ENCODE results near the gene ILK. TPM values are rescaled to one million over a fixed set of nuclear protein-coding genes. Genes with fewer than 3 reads are reported as not detected.

The ILK gene
- total RNA-seq, 1 experiment from 2014 or later = 117 TPM

- no TSS peak for BruUV-seq (replicated peaks)
- H3K4me3 Mint-ChIP-seq (ENCODE audit: unreplicated experiment) = no peak overlapping the region
- Histone ChIP-seq H3K4me1 (no peaks in the 10 kb centered on the region), H3K9me3 (no peaks in the 10 kb centered on the region), H3K27me3 (replicated peaks; ENCODE audit: control insufficient read depth, insufficient read depth, low read length) (no peaks in the 10 kb centered on the region), H3K4me3 (ENCODE audit: low read depth, low read length) (no peak overlapping the region), H3K36me3 (ENCODE audit: control insufficient read depth, insufficient read depth, low read length) (no peaks in the 10 kb centered on the region)
- H3K36me3 Mint-ChIP-seq (ENCODE audit: insufficient read depth, unreplicated experiment) = no peaks in the 10 kb centered on the region
- no peak for TF ChIP-seq CTCF (IDR thresholded peaks at IDR 0.05; ENCODE audit: insufficient read depth in 1 of 2, low read depth in 1 of 2, low read length in 1 of 2, severe bottlenecking in 1 of 2, unreplicated experiment in 1 of 2)
- no peak for DNase-seq
- intact Hi-C loops (cut with micrococcal nuclease; ENCODE audit: unreplicated experiment) = no loop called here
- no peaks in the 10 kb centered on the region for H3K9me3 Mint-ChIP-seq (ENCODE audit: unreplicated experiment)
- CTCF ChIA-PET = no interaction called here
- H3K27ac Mint-ChIP-seq (ENCODE audit: unreplicated experiment) = no peak overlapping the region
- H3K27me3 Mint-ChIP-seq (ENCODE audit: insufficient read depth, unreplicated experiment) = no peaks in the 10 kb centered on the region
- POLR2A ChIA-PET = no interaction called here
- no peaks in the 10 kb centered on the region for H3K4me1 Mint-ChIP-seq (ENCODE audit: low read depth, unreplicated experiment)
Observed at GRCh38 chr11:6559369-6559768, 44.2 kb upstream of the ILK start.

GRCh38 chr11:6561288-6561687 lies 42.3 kb upstream of the ILK start:
- CTCF ChIA-PET = interaction anchor here (1.0 kb wide), 1 partner anchor 31 kb away, joined by 3 read pairs; no protein-coding TSS in a partner anchor
- no peak overlapping the region for H3K4me3 Mint-ChIP-seq (ENCODE audit: unreplicated experiment)
- H3K27ac Mint-ChIP-seq (ENCODE audit: unreplicated experiment) = no peak overlapping the region

GRCh38 chr11:6563121-6563619 lies 40.4 kb upstream of the ILK start:
- Mint-ChIP-seq H3K4me1 (ENCODE audit: low read depth, unreplicated experiment) (no peaks in the 10 kb centered on the region), H3K36me3 (ENCODE audit: insufficient read depth, unreplicated experiment) (no peaks in the 10 kb centered on the region), H3K4me3 (ENCODE audit: unreplicated experiment) (no peak overlapping the region), H3K27ac (ENCODE audit: unreplicated experiment) (no peak overlapping the region), H3K9me3 (ENCODE audit: unreplicated experiment) (no peaks in the 10 kb centered on the region), H3K27me3 (ENCODE audit: insufficient read depth, unreplicated experiment) (no peaks in the 10 kb centered on the region)
- intact Hi-C loops (cut with micrococcal nuclease; ENCODE audit: unreplicated experiment) = no loop called here
- CTCF ChIA-PET = no interaction called here
- BruUV-seq (replicated peaks) = no TSS peak
- TF ChIP-seq CTCF (IDR thresholded peaks at IDR 0.05; ENCODE audit: insufficient read depth in 1 of 2, low read depth in 1 of 2, low read length in 1 of 2, severe bottlenecking in 1 of 2, unreplicated experiment in 1 of 2) = no peak
- Histone ChIP-seq H3K27me3 (replicated peaks; ENCODE audit: control insufficient read depth, insufficient read depth, low read length) (no peaks in the 10 kb centered on the region), H3K9me3 (no peaks in the 10 kb centered on the region), H3K4me3 (ENCODE audit: low read depth, low read length) (no peak overlapping the region), H3K36me3 (ENCODE audit: control insufficient read depth, insufficient read depth, low read length) (no peaks in the 10 kb centered on the region), H3K4me1 (no peaks in the 10 kb centered on the region)
- POLR2A ChIA-PET = no interaction called here
- no peak for DNase-seq

More at GRCh38 chr11:6561288-6561687, 42.3 kb upstream of the ILK start:
- no peaks in the 10 kb centered on the region for H3K27me3 ChIP-seq (replicated peaks; ENCODE audit: control insufficient read depth, insufficient read depth, low read length)
- Mint-ChIP-seq H3K27me3 (ENCODE audit: insufficient read depth, unreplicated experiment) (no peaks in the 10 kb centered on the region), H3K36me3 (ENCODE audit: insufficient read depth, unreplicated experiment) (no peaks in the 10 kb centered on the region), H3K9me3 (ENCODE audit: unreplicated experiment) (no peaks in the 10 kb centered on the region), H3K4me1 (ENCODE audit: low read depth, unreplicated experiment) (no peaks in the 10 kb centered on the region)
- no TSS peak for BruUV-seq (replicated peaks)
- no peak overlapping the region for H3K4me3 ChIP-seq (ENCODE audit: low read depth, low read length)
- DNase-seq = no peak
- H3K9me3 ChIP-seq = no peaks in the 10 kb centered on the region
- H3K36me3 ChIP-seq (ENCODE audit: control insufficient read depth, insufficient read depth, low read length) = no peaks in the 10 kb centered on the region
- intact Hi-C loops (cut with micrococcal nuclease; ENCODE audit: unreplicated experiment) = no loop called here
- POLR2A ChIA-PET = no interaction called here
- no peaks in the 10 kb centered on the region for H3K4me1 ChIP-seq
- no peak for TF ChIP-seq CTCF (IDR thresholded peaks at IDR 0.05; ENCODE audit: insufficient read depth in 1 of 2, low read depth in 1 of 2, low read length in 1 of 2, severe bottlenecking in 1 of 2, unreplicated experiment in 1 of 2)

Measured in Caco-2 (cell line).